NB4 (cell line): ENCODE measurements around the gene CKLF.

Experiments used
- MYC ChIP-seq: IDR thresholded peaks from 2 replicates; pipeline ENCODE4 v1.6.1; 2011; ENCODE audit warnings: low read depth, low read length
- POLR2A ChIP-seq: IDR thresholded peaks from 2 replicates; pipeline ENCODE4 v1.6.1; 2011; ENCODE audit warnings: mild to moderate bottlenecking; ENCODE audit not compliant: insufficient read length; ENCODE audit errors: extremely low read depth
- TF ChIP-seq, protein P1 (sequence below): IDR thresholded peaks from one replicate; pipeline ENCODE4 v1.5.1; 2012; ENCODE audit warnings: low read depth, low read length
- TF ChIP-seq, protein P2 (sequence below): IDR thresholded peaks from 2 replicates; pipeline ENCODE4 v1.6.1; 2011; ENCODE audit warnings: low read depth, low read length

DNA sequence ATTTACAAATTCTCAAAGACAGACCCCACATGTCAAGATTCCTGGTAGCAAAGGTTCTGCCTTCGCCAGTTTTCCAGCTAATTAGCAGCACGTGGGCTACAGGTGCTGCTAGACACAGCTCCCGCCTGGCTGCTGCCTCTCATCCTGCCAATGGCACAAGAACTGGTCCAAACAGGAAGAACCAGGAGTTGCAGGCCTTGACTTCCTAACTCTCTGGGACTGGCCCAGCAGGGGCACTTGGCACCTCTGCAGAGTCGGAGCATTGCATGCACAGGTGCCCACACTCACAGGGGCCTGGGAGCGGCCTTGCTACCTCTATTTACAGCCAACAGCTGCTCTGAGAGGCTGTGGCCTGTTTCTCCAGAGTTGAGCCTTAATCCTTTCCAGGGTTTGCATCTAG is 42.1 kb upstream of the CKLF start:
- no peak for TF ChIP-seq POLR2A
- TF ChIP-seq, protein P1, sequence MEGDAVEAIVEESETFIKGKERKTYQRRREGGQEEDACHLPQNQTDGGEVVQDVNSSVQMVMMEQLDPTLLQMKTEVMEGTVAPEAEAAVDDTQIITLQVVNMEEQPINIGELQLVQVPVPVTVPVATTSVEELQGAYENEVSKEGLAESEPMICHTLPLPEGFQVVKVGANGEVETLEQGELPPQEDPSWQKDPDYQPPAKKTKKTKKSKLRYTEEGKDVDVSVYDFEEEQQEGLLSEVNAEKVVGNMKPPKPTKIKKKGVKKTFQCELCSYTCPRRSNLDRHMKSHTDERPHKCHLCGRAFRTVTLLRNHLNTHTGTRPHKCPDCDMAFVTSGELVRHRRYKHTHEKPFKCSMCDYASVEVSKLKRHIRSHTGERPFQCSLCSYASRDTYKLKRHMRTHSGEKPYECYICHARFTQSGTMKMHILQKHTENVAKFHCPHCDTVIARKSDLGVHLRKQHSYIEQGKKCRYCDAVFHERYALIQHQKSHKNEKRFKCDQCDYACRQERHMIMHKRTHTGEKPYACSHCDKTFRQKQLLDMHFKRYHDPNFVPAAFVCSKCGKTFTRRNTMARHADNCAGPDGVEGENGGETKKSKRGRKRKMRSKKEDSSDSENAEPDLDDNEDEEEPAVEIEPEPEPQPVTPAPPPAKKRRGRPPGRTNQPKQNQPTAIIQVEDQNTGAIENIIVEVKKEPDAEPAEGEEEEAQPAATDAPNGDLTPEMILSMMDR: no peak
- TF ChIP-seq, protein P2, sequence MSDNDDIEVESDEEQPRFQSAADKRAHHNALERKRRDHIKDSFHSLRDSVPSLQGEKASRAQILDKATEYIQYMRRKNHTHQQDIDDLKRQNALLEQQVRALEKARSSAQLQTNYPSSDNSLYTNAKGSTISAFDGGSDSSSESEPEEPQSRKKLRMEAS: no peak
- TF ChIP-seq MYC: no peak
